Activated CD4-positive, CD25-positive, alpha-beta regulatory T cell treated with anti-CD3 and anti-CD28 coated beads, Interleukin-2, amount 50 U/mL, for 16 hours (primary cell): ENCODE results near the gene LONP2.
"Not testable (repeated sequence)": the region's sequence is repeated elsewhere in the genome, so short reads cannot be mapped to it uniquely, and the experiment has no call there.

Experiments
- DNase-seq: peaks from one replicate; pipeline ENCODE4 v3.0.0-alpha.2; 2020; ENCODE audit warnings: low read depth, low spot score

Gene LONP2

DNA sequence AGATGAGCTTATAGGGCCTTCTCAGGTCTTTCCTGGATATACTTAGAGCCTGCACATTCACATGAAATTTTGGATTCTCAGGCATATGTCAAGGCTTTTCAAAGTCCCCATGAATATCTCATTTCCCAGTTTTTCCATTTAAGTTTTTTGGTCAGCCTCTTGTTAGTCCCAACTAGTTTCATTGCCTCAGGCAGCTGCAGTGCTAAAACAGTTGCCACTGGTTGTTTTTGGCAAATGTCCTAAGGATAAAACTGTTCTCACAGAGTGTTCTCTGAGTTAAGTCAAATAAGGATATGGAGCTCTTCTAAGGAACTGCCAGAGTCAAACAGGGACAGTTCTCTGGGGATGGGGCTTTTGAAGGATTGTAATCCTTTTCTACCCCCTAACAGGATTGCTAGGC is 43.1 kb downstream of the LONP2 start:
- DNase-seq = no peak

DNA sequence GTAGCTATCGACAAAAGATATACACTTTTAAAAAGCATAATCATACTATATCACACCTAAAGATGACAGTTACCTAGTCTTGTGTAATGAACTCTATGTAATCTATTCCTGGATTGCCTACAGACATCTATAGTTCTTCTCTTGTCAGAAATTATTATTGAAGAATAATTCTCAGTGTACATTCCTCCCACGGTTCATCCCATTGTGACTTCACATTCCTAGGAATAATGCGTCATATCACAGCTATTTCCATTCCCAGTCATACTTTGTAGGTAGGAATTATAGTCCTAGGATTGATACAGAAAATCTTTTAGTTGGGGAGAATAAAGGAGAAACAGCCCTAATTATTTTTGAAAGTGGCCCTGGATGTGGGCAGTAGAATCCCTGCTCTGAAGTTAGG is 47.2 kb downstream of the LONP2 start:
- DNase-seq = no peak

DNA sequence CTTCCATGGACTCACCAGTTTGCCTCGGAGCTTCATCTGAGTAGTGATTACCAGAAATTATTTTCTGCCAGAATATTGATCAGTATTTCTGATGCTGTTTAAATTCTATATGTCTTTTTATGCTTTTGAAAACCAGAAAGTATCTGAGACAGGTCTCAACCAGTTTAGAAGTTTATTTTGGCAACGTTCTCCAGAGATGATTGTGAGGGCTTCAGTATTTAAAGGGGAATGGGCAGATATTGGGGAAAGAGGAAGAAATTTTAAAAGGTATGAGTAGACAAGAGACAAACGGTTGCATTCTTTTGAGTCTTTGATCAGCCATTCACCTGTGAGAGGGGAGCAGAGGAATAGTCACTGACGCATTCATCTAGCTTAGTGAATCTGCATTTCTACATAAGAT is 47.7 kb downstream of the LONP2 start:
- DNase-seq = no peak

DNA sequence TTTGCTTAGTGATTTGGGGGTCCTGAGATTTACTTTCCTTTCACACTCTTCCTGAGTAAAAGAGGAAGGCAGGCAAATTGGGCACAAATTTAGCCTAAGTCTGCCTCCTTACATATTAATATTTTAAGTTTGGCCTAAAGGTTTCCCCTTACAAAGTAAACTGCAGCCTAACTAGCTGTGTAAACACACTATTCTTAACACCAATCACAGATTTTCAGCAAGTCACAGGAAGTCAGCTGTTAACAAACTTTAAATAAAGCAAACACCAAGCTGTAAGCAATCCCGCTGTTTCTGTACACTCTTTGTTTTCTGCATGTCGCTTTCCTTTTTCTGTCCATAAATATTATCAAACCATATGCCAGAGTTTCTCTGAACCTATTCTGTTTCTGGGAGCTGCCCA is 48.4 kb downstream of the LONP2 start:
- no peak for DNase-seq

DNA sequence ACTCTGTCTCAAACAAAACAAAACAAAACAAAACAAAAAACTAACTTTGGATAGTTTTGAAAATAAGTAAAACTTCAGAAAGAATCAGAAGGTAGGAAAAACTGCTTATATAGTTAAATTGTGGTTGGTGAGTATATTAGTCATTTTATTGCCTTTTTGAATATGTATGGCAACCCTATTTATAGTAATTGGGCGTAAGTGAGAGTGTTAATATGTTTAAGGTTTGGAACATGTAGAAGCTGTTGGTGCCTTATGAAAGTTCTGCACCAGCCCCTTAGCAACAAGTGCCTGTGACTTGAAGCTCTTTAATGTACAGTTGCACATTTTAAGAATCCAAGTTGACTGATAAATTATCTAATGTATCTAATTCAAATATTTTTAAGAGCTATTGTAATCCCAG is 50.6 kb downstream of the LONP2 start:
- no peak for DNase-seq

DNA sequence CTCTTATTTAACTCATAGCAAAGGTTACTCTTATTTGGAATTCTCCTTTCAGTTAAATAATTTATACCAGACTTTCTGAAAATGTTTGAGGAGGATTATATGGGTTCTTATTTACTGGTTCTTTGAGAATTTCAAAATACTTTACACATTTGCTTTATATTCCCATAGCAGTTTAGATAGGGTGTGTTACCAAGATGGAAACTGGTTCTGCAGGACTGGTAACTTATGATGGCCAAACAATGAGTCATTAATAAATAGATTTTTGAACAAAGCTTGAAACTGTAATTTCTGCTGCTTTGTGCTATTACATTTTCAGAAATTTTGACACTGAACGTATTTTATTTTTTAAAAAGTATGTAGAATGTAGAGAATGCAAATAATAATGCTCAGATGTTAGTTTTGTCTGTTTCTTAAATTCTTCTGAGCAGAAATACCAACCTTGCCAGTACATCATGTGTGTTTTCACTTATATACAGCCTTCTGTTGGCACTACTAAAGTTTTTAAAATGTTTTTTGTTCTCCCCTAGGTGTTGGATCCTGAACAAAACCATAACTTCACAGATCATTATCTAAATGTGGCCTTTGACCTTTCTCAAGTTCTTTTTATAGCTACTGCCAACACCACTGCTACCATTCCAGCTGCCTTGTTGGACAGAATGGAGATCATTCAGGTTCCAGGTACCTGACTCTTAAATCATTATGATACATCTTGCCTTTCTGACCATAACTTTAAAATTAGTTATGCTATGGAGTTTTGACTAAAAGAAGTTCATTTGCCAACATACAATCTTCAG is 51.6 kb downstream of the LONP2 start:
- no peak for DNase-seq

DNA sequence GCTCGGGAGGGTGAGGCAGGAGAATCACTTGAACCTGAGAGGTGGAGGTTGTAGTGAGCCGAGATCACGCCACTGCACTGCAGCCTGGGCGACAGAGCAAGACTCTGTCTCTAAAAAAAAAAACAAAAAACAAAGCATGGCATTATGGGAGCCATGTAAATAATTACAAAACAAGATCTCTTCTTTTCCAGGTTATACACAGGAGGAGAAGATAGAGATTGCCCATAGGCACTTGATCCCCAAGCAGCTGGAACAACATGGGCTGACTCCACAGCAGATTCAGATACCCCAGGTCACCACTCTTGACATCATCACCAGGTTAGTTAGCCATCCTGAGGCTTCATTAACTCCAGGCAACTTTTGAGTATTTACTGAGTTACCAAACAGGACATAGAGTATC is 55.4 kb downstream of the LONP2 start:
- DNase-seq = no peak

DNA sequence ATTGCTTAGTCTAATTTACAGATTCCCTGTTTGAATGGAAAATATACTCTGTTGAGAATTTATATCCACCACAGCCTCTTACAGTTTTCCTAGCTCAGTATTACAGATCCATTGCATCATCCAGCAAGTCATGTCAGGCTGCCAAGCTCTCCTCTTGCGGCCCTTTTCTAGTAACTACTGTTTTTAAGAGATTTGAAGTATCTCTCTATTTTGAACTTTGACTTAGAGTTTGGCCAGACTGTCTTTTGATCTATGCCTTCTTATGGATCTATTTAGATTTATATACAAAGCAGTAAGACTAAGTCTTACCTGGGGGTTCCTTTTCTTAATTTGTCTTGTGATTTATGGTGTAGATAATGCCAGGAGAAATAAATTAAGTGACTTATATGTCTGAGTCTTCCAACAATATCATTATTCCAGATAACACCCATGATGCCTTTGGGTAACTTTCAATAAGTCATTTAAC is 56.3 kb downstream of the LONP2 start:
- no peak for DNase-seq

DNA sequence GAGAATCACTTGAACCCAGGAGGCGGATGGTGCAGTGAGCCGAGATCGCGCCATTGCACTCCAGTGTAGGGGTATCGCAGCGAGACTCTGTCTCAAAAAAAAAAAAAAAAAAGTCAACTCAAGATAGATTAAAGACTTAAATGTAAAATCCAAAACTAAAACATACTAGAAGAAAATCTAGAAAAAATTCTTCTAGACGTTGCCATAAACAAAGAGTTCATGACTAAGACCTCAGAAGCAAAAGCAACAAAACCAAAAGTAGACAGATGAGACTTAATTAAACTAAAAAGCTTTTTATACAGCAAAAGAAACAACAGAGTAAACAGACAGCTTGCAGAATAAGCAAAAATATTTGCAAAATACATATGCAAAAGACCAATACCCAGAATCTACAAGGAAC is 64.4 kb downstream of the LONP2 start:
- DNase-seq = no peak

DNA sequence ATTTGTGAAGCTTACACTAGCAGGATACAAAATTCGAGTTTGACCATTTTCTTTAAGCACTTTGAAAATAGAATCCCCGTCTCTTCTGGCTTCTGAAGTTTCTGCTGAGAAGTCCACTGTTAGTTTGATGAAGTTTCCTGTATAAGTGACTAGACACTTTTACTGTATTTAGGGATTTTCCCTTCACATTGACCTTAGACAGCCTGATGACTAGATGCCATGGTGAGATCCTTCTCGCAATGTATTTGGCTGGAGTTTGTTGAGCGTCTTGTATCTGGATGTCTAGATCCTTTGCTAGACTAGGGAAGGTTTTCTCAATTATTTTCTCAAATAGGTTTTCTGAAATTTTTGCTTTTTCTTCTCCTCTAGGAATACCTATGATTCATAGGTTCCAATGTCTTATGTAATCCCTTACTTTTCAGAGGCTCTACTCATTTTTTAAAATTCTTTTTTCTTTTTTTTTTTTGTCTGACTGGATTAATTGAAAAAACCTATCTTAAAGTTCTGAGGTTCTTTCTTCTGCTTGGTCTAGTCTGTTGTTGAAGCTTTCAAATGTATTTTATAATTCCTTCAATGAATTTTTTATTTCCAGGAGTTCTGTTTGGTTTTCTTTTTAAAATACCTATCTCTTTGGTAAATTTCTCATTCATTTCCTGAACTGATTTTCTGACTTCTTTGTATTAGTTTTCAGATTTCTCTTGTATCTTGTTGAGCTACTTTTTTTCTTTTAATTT is 67.0 kb downstream of the LONP2 start:
- no peak for DNase-seq

DNA sequence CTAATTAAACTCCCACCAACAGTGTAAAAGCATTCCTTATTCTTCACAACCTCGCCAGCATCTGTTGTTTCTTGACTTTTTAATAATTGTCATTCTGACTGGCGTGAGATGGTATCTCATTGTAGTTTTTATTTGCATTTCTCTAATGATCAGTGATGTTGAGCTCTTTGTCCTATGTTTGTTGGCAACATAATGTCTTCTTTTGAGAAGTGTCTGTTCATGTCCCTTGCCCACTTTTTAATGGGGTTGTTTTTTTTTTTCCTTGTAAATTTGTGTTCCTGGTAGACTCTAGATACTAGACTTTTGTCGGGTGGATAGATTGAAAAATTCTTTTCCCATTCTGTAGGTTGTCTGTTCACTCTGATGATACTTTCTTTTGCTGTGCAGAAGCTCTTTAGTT is 69.8 kb downstream of the LONP2 start:
- DNase-seq = not testable (repeated sequence)

DNA sequence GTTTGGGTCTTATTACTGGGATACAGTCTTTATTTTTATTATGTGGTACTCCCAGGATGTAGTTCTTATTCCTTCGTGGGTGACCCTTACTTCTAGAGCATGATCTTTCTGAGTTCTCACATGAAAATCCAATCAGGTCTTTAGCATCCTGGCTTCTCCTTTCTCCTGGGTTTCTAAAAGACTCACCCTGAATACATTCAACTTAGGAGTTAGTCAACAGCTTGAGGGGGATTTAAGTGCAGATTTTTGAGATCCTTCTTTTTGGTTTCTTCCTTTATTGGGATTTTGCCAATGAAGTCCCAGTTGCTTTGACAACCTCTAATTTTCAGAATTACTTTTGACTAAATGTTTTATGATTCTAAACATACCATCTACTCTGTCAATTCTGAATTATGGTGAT is 72.9 kb downstream of the LONP2 start:
- no peak for DNase-seq

DNA sequence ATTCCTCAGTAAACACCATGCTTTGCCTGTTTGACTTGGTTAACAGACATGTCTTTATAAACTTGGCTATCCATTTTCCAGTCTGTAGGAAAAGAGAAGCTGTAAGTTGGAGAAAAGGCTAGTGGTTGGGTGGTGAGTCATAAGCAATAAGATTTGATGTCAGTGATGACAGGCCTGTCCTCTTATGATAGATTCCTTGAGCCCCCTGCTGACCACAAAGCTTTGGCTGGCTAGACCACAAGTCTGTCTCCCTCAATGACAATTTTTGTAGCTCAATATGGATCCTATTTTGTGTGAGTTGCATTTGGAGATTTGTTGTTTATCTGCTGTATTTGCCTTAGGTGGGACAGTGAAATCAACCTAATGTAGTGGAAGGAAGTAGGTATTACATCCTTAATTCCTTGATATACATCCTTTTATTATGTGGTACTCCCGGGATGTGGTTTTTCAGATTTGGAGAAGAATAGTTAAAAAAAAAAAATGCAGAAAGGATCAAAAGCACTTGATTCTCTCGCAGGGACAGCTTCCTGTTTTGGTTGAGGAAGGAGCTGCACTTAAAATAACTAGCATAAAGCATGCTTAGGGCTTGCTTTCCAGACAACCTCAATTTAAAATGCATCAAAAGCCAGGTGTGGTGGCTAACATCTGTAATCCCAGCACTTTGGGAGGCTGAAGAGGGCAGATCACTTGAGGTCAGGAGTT is 73.7 kb downstream of the LONP2 start:
- DNase-seq = no peak

DNA sequence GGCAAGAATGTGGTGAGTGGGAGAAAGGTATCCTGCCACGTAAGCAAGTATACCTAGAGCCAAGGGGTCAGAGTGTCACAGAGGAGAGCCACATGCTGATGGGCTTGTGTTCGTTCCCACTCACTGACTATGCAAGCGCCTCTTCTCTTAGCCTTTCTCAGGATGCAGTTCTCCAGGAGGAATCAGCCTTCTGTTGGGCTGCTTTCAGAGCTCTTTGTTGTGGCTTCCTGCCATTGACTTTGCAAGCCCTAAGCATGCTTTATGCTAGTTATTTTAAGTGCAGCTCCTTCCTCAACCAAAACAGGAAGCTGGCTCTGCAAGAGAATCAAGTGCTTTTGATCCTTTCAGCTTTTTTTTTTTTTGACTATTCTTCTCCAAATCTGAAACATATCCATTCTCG is 74.5 kb downstream of the LONP2 start:
- no peak for DNase-seq

DNA sequence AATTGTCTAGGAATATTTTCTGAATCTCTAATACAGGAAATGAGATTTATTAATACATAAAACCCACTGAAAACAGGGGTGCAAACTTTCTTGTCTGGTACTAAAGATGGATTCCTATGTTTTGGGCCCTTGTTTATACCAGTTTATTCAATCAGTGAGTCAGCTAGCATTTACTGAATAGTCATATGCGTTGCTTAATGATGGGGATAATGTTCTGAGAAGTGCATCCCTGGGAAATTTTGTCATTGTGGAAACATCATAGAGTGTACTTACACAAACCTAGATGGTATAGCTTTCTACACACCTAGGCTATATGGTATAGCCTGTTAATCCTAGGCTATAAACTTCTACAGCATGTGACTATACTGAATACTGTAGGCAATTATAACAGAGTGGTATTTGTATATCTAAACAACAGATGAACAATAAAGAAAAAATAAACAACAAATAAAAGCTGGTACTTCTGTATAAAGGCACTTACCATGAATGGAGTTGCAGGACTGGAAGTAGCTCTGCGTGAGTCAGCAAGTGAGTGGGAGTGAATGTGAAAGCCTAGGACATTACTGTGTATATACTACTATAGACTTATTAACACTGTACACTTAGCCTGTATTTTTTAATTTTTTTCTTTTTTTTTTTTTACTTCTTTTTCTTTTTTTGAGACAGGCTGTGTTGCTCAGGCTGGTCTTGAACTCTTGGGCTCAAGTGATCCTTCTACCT is 77.4 kb downstream of the LONP2 start:
- DNase-seq = no peak

DNA sequence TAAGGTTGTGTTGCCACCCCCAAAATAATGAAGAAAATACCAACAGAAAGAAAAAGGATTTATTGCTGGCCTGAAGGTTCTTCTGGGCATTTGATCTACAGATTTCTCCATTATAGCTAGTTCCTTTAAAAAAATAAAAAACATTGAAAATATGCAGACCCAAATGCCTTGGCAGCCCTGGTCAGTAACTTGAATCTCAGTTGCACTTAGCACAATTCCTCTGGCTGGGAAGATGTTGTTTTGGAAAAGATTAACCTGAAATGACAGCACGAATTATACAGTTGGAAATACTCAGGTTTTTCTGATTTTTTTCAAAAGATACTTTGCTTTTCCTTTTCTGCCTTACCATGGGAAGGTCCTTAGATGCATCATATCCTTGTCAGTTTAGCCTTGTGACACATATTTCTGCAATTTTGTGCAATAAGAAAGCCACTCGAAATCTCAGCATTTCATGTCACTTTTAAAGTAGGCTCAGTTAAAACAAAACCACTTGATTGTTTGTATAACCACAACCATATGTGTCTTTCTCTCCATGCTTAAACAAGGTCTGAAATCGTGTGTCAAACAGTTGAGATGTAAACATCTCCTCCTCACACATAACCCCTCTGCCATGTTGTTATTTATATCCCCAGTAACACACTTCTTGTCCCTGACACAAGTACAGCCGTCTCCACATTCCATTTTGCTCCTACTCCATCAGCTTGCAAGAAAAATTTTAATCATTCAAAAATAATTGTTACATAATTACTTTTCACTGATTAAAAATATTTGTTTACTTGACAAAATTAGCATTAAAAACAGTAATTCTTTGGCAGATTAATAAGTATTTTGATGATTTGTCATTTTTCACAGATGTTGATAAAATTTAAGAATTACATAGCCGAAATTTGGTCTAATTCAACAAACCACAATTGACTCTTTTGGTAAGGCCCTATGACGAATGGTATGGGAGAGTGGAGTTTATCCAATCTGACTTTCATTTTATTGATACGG is 80.0 kb downstream of the LONP2 start:
- no peak for DNase-seq

DNA sequence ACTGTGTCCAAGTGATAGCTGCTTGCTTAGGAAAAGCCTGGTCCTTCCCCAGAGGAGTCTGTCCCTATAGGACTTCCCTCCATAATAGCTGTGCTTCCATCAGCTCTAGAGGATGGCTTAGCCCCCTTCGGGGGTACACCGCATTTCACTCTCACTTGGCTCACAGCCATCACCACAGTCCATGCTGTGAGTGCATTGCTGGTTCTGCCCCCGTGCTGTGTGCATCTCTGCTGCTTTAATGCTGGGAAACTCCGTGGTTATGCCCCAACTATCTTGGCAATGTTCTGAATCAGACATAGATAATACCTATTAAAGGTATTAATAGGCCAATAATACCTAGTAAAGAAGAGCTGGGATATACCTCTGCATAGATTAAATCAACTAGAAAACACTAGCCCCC is 82.8 kb downstream of the LONP2 start:
- no peak for DNase-seq

DNA sequence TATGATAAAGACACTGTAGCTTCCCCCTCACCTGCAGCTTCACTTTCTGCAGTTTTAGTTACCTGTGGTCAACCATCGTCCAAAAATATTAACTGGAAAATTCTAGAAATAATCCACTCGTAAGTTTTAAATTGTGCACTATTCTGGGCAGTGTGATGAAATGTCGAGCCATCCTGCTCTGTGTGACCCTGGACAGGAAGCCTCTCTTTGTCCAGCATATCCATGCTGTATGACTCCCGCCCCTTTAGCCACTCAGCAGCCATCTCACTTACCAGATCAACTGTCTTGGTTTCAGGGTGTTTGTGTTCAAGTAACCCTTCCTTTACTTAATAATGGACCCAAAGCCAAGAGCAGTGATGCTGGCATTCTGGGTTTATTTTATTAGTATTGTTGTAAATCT is 85.0 kb downstream of the LONP2 start:
- no peak for DNase-seq

DNA sequence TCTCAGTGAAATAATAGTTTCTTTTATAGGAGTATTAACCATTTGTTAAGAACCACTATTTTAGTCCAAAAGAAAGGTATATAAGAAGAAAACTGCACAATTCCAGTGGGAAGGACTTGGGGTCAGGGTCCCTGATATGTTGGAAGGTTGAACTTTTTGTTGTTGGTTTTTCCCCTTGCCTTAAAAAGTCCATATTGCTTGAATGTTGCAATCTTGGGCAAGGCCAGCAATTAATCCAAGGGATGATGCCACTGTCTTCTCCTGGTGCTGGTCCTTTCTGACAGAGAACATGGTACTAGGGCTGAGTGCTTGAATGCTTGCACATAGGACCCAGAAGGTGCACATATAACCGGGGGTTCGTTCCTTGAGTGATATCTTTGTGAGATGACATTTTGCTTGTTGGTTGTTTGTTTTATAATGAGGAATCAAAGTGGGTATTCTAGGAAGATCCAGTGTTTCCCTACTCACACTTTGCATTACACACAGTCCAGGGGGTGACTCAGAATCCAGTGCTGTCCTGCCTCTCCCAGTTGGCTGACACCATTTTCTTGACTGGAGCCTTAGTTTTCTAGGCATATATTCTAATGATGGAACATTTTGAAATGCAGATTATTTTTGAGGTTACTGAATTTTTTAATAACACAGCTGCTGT is 86.2 kb downstream of the LONP2 start:
- DNase-seq = no peak

DNA sequence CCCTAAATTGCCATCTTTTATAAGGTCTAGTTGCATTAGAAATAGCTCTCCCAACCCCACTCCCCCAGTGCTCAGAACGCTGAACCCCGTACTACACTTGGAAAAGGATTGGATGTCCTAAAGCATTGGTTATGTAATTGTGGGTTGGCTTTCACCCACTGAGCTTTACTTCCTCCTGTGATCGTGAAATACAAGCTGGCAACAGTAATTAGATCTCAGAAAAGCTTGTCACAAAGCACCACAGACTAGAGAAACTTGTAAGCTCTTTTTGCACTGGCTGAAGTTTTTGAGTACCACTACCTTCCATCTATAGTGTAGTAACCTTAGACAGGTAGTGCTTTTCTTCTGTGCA is 86.7 kb downstream of the LONP2 start:
- DNase-seq = no peak
